Kidney glomerular epithelial cell (primary cell): ENCODE data around the gene NECTIN2.
"Not testable (repeated sequence)": the region's sequence is repeated elsewhere in the genome, so short reads cannot be mapped to it uniquely, and the experiment has no call there.

Experiments used
- DNase-seq: peaks from one replicate; lab custom pipeline; 2025; lab: John Stamatoyannopoulos, UW

The NECTIN2 gene

GRCh38 chr19:44851427-44851826 lies 5.3 kb downstream of the NECTIN2 start:
- DNase-seq, result no peak

DNA sequence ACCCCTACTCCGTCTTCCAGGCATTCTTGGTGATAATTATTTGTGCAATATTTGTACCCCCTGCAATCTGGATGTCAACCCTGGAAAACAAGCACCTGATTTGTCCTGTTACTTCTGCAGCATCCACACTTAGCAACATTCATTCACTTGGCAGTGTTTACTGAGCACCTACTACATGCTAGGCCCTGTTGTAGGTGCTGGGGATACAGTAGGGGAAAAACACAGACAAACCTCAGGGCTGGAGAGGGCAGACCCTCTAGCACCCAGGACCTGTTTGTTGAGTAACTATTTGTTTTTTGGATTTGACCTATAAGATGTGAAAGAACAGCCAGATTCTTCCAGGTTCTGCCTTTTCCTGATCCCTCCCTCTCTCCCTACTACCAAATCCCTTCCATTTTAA lies 9.5 kb downstream of the NECTIN2 start:
- DNase-seq, result no peak

DNA sequence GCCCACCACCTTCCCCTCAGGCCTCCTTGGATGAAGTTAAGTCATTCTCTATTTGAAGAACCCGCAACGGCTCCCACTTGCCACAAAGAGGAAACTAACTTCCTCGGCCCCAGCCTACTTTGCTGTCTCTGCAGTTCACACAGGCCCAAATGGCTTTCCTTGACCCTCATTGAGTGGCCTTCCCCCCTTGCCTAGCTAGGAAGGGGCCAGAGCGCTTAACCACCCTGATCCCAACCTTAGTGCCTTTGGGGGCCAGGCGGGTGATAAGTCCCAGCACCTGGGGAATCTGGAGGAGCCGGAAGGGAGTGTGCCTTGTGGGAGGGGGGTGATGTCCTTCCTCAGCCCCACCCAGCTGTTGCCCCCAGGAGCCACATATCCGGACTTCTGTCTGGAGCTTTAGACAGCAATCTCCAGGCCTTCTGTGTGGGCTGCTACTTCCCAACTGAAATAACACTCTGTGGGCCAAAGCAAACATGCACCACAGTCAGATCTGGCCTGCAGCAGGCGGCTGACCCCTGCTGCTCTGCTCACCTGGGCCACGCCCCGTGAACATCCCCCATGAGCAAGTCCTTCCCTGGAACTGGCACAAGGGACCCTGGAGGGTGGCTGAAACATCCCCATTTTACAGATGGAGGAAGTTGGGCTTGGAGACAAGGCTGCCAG lies 10.5 kb downstream of the NECTIN2 start:
- peak; percentile 70 for DNase-seq

GRCh38 chr19:44857837-44858236 lies 11.7 kb downstream of the NECTIN2 start:
- DNase-seq, result no peak

GRCh38 chr19:44861576-44861975 lies 15.5 kb downstream of the NECTIN2 start:
- DNase-seq, result not testable (repeated sequence)

GRCh38 chr19:44863990-44864389 lies 17.9 kb downstream of the NECTIN2 start:
- no peak for DNase-seq

DNA sequence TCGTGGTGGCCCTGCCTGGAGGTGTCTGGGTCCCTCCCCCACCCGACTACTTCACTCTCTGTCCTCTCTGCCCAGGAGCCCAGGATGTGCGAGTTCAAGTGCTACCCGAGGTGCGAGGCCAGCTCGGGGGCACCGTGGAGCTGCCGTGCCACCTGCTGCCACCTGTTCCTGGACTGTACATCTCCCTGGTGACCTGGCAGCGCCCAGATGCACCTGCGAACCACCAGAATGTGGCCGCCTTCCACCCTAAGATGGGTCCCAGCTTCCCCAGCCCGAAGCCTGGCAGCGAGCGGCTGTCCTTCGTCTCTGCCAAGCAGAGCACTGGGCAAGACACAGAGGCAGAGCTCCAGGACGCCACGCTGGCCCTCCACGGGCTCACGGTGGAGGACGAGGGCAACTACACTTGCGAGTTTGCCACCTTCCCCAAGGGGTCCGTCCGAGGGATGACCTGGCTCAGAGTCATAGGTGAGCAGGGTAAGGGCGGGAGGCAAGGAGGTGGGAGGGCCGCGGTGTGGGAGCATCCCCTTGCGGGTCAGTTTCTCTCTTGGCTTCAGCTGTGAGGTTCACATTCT lies 19.2 kb downstream of the NECTIN2 start:
- DNase-seq, result no peak

GRCh38 chr19:44866664-44867063 lies 20.6 kb downstream of the NECTIN2 start:
- no peak for DNase-seq

GRCh38 chr19:44867578-44867977 lies 21.5 kb downstream of the NECTIN2 start:
- DNase-seq, result no peak

DNA sequence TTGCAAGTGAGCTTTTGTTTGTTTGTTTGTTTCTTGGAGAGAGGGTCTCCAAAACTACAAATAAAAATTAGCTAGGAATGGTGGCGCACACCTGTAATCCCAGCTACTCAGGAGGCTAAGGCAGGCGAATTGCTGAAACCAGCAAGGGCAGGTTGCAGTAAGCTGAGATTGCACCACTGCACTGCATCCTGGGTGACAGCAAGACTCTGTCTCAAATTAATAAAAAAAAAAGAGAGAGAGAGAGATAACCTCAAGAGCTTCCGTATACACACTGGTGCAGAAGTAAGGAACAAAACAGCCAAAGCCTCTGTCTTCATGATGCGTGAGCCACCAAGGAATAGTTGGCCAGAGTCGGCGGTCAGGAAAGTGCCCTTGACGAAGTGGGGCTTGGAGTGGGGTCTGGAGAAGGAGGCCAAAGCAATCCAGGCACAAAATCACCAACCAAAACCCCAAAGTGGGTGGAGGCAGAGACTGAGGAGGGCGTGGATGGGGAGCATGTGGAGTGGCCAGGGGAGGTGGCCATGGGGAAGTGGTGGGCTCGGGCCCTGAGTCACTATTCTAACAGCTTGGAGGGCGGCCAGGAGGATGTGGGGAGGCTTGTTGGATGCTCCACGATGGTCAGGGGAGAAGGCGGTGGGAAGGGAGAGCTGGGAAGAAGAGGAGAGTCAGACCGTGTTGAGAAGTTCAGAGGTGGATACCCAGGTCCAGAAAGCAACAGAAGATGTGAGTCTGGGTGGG lies 23.8 kb downstream of the NECTIN2 start:
- DNase-seq, result no peak

DNA sequence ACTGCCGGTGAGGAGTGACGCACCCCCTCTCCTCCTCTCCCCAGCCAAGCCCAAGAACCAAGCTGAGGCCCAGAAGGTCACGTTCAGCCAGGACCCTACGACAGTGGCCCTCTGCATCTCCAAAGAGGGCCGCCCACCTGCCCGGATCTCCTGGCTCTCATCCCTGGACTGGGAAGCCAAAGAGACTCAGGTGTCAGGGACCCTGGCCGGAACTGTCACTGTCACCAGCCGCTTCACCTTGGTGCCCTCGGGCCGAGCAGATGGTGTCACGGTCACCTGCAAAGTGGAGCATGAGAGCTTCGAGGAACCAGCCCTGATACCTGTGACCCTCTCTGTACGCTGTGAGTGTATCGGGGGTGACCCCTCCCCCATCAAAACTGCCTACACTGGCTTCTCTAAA lies 25.7 kb downstream of the NECTIN2 start:
- no peak for DNase-seq

- DNase-seq, result no peak
Measured at GRCh38 chr19:44872661-44873060, 26.6 kb downstream of the NECTIN2 start.

DNA sequence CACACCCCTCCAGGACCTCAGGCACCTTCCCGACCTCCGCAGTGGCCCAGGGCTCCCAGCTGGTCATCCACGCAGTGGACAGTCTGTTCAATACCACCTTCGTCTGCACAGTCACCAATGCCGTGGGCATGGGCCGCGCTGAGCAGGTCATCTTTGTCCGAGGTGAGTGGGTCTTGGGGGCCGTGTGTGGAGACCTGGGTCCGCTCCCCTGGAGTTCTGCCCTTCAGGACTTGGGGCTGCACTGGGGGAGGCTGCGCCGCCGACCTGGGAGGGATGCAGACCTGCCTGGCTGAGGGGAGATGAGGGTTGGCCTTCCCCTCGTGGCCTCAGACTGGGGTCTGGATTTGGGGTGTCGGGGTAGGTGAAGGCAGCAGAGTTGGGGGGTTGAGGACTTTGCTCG lies 28.2 kb downstream of the NECTIN2 start:
- no peak for DNase-seq

DNA sequence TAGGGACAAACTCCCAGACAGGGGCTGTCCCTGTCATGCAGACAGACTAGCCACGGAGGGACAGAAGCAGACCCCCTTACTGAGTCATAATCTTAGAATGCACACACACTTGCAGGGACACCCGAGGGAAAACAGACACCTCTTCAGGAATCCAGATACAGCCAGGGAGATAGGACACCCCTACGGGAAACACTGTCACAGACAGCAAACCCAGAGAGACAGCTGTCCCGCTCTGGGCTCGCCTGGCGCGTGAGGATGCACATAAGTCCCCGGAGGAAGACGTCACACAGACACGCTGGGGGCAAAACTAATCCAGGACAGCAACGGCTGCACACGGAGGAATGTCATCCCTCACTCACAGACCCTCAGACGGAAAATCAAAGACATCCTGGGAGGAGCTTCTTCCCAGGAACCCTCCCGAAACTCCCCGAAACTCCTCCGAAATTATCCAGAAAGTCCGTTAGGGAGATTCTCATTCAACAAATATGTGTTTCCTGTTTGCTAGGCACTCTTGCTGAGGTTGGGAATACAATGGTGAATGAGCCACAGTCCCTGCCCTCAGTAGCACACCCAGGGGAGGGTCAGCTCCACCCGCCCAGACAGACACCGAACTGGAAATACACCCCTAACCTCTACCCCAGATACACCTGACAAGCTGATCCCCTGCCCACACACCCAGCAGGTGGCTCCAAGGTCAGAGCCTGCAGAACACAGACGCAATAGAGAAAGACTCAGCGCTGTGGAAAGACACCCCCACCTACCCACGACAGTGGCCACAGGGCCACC lies 29.8 kb downstream of the NECTIN2 start:
- no peak for DNase-seq

DNA sequence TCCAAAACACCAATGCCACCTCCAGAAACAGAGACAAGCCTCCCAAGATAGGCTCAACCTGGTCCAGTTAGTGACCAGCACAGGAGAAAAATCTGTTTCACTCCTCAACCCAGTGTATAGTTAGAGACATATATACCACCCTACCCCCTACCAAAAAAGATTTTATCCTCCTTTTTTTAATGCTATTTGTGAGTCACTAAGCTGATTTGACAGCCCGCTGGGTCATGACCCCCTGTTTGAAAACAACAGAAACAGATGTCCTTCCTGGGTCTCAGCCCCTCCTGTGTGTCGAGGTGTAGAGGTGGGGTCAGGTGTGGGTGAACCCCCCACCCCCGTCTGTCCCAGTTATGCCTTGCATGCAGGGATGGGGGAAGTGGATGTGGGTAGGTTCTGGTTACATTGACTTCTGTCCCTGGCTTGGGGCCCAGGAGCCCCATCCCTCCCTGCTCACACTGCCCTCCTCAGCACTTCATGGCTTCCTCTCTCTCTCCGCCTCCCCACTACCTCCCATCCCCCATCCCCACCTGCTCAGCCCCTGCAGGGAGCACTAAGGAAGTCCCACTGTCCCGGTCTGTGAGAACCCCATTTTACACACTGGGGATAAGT lies 30.9 kb downstream of the NECTIN2 start:
- DNase-seq, result no peak

DNA sequence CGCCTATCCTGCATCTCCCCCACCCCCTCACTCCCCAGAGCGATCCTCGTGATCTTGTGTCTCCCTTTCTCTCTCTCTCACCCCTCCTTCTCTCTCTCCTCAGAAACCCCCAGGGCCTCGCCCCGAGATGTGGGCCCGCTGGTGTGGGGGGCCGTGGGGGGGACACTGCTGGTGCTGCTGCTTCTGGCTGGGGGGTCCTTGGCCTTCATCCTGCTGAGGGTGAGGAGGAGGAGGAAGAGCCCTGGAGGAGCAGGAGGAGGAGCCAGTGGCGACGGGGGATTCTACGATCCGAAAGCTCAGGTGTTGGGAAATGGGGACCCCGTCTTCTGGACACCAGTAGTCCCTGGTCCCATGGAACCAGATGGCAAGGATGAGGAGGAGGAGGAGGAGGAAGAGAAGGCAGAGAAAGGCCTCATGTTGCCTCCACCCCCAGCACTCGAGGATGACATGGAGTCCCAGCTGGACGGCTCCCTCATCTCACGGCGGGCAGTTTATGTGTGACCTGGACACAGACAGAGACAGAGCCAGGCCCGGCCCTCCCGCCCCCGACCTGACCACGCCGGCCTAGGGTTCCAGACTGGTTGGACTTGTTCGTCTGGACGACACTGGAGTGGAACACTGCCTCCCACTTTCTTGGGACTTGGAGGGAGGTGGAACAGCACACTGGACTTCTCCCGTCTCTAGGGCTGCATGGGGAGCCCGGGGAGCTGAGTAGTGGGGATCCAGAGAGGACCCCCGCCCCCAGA lies 32.2 kb downstream of the NECTIN2 start:
- no peak for DNase-seq

DNA sequence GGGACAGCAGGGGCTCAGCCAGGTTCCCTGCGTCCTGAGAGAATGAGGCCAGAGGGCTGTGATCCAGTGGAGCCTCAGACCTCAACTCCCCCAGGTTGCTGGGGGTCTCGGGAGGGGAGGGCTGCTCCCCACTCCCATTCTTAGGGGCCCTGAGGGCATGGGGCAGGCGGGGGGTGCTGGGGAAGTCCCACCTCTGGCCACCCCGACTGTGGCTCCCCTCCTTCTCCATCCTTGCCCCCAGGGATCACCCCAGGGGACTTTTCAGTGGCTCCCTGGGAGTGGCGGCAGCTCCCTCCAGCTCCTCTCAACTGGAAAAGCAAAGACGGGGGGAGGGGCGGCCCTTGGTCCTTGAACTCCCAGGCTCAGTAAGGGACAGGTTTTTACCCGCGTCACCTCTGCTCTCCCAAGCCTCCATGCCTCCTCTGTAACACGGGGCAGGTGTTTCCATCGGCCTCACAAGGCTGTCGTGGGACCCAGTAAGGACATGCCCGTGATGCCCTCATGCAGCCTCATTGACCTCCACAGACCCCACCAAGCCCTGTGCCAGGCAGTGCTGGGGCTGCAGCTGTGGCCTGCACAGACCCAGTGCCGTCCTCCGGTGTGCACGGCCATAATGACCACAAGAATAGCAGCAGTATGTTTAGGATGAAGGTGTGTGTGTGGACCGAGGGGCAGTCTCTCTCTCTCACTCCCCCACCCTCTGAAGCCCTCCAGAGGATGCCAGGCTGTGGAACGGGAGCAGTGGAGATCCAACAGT lies 33.4 kb downstream of the NECTIN2 start:
- no peak for DNase-seq

DNA sequence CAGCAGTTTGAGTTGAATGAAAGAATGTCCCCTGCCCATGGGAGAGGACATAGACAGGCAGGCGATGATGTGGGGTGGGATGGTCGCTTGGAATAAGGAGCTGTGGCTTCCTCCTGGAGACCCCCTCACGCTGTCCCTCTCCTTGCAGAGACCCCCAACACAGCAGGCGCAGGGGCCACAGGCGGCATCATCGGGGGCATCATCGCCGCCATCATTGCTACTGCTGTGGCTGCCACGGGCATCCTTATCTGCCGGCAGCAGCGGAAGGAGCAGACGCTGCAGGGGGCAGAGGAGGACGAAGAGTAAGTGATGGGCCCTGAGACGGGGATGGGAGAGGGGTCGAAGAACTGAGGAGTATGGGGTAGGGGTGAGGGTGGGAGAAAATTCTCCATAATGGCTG lies 36.0 kb downstream of the NECTIN2 start:
- no peak for DNase-seq

DNA sequence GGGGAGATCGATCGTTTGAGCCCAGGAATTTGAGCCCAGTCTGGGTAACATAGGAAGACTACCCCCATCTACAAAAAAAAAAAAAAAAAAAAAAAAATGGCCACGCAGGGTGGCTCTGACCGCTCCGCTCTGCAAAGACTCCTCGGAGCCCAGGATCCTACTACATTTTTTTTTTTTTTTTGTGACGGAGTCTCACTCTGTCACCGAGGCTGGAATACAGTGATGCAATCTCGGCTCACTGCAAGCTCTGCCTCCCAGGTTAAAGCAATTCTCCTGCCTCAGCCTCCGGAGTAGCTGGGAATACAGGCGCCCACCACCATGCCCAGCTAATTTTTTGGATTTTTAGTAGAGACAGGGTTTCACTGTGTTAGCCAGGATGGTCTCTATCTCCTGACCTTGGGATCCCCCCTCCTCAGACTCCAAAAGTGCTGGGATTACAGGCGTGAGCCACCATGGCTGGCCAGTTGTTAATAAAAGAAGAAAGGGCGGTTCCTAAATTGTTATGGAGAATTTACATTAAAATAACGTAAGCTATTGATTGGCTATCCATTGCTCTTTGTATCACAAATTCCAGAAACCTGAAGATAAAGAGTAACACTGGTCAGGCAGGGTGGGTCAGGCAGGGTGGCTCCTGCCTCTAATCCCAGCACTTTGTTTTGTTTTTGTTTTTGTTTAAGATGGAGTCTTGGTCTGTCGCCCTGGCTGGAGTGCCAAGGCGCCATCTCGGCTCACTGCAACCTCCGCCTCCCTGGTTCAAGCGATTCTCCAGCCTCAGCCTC lies 36.7 kb downstream of the NECTIN2 start:
- DNase-seq, result not testable (repeated sequence)

GRCh38 chr19:44883922-44884321 lies 37.8 kb downstream of the NECTIN2 start:
- peak; percentile 7 for DNase-seq
